ENCODE results near the gene LARP7. TPM values are rescaled to one million over a fixed set of nuclear protein-coding genes. Genes with fewer than 3 reads are reported as not detected.

Gene LARP7
- total RNA-seq, 1 donor from 2014 or later: 33.9 TPM

DNA sequence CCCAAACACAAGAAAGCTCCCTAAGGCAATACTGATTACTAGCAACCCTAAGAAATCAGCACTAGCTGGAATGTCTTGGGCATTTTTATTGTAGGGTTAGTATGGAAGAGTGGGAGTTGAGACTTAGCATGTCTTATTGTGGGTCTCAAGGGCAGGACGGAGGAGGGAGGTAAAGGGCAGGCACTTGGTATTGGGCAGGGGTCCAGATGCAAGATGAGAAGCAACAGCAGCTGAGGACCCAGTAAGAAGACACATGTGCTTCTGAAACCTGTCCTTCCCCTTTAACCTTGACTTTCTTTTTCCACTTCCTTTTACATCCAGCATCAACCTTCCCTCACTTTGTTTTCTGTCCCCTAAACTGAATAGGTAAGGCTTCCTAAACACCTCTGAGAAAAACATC is 37.4 kb downstream of the LARP7 start:
- no peak overlapping the region for H2AFZ ChIP-seq (ENCODE audit: low read depth, low read length)
- TF ChIP-seq, protein P1, sequence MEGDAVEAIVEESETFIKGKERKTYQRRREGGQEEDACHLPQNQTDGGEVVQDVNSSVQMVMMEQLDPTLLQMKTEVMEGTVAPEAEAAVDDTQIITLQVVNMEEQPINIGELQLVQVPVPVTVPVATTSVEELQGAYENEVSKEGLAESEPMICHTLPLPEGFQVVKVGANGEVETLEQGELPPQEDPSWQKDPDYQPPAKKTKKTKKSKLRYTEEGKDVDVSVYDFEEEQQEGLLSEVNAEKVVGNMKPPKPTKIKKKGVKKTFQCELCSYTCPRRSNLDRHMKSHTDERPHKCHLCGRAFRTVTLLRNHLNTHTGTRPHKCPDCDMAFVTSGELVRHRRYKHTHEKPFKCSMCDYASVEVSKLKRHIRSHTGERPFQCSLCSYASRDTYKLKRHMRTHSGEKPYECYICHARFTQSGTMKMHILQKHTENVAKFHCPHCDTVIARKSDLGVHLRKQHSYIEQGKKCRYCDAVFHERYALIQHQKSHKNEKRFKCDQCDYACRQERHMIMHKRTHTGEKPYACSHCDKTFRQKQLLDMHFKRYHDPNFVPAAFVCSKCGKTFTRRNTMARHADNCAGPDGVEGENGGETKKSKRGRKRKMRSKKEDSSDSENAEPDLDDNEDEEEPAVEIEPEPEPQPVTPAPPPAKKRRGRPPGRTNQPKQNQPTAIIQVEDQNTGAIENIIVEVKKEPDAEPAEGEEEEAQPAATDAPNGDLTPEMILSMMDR (IDR thresholded peaks at IDR 0.05; ENCODE audit: insufficient read depth, low read depth, low read length): no peak
- no peak for TF ChIP-seq EZH2 (IDR thresholded peaks at IDR 0.05; ENCODE audit: insufficient read depth, low read length)
- H3K27ac Mint-ChIP-seq (ENCODE audit: unreplicated experiment): no peak overlapping the region
- H3K27ac ChIP-seq (ENCODE audit: low read depth, low read length): no peak overlapping the region
- H3K4me3 Mint-ChIP-seq (ENCODE audit: unreplicated experiment): no peak overlapping the region
- no peaks in the 10 kb centered on the region for H3K27me3 Mint-ChIP-seq (ENCODE audit: low read depth, unreplicated experiment)
- H3K36me3 Mint-ChIP-seq (ENCODE audit: low read depth, unreplicated experiment): no peaks in the 10 kb centered on the region
- H3K4me2 ChIP-seq (ENCODE audit: low read length): no peak overlapping the region
- H3K9me3 Mint-ChIP-seq (ENCODE audit: unreplicated experiment): no peaks in the 10 kb centered on the region
- no peak overlapping the region for H3K4me3 ChIP-seq (ENCODE audit: insufficient read depth, low read depth, low read length)
- no peak for FAIRE-seq
- H3K79me2 ChIP-seq (ENCODE audit: insufficient read depth, low read length): no peaks in the 10 kb centered on the region
- no peaks in the 10 kb centered on the region for H3K36me3 ChIP-seq (ENCODE audit: insufficient read depth, low read length)
- H3K27me3 ChIP-seq (ENCODE audit: insufficient read depth, low read length): no peaks in the 10 kb centered on the region
- H3K9ac ChIP-seq (ENCODE audit: low read length): no peak overlapping the region
- no peaks in the 10 kb centered on the region for H4K20me1 ChIP-seq (ENCODE audit: insufficient read depth, low read length)
- no peaks in the 10 kb centered on the region for H3K9me3 ChIP-seq (ENCODE audit: insufficient read depth, low read depth, low read length)
- no peak for DNase-seq (ENCODE audit: low read depth)
- no peaks in the 10 kb centered on the region for H3K4me1 ChIP-seq (ENCODE audit: insufficient read depth, low read length)
- H3K4me1 Mint-ChIP-seq (ENCODE audit: low read depth, unreplicated experiment): no peaks in the 10 kb centered on the region

DNA sequence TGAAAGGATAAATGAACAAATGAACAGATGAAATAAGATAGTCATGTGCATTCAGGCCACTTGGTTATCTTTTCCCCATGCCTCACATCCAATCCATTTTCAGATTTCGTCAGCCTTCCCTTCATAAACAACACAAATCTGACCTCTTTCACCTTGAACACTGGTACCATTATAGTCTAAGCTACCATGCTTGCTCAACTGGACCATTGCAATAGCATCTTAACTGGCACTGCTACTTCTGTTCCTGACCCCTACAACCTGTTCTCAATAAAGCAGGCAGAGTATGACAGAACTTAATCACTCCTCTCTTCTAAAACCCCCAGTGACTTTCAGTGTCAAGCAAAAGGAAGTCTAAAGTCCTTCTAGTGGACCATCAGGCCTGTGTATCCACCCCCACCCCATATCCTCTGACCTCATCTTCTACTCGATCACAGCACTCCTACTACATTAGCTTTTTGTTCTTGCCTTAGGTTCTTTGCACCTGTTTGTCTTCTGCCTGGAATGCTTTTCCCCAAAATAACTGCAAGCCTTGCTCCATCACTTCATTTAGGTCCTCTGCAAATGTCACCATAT is 40.7 kb downstream of the LARP7 start:
- Histone ChIP-seq H3K4me3 (ENCODE audit: insufficient read depth, low read depth, low read length) (no peak overlapping the region), H2AFZ (ENCODE audit: low read depth, low read length) (no peak overlapping the region), H3K4me1 (ENCODE audit: insufficient read depth, low read length) (no peaks in the 10 kb centered on the region), H3K27me3 (ENCODE audit: insufficient read depth, low read length) (no peaks in the 10 kb centered on the region), H3K9ac (ENCODE audit: low read length) (no peak overlapping the region), H3K4me2 (ENCODE audit: low read length) (no peak overlapping the region), H3K36me3 (ENCODE audit: insufficient read depth, low read length) (no peaks in the 10 kb centered on the region), H3K9me3 (ENCODE audit: insufficient read depth, low read depth, low read length) (no peaks in the 10 kb centered on the region), H3K79me2 (ENCODE audit: insufficient read depth, low read length) (no peaks in the 10 kb centered on the region), H3K27ac (ENCODE audit: low read depth, low read length) (no peak overlapping the region), H4K20me1 (ENCODE audit: insufficient read depth, low read length) (no peaks in the 10 kb centered on the region)
- Mint-ChIP-seq H3K4me1 (ENCODE audit: low read depth, unreplicated experiment) (no peaks in the 10 kb centered on the region), H3K36me3 (ENCODE audit: low read depth, unreplicated experiment) (no peaks in the 10 kb centered on the region), H3K27ac (ENCODE audit: unreplicated experiment) (no peak overlapping the region), H3K27me3 (ENCODE audit: low read depth, unreplicated experiment) (no peaks in the 10 kb centered on the region), H3K9me3 (ENCODE audit: unreplicated experiment) (no peaks in the 10 kb centered on the region), H3K4me3 (ENCODE audit: unreplicated experiment) (no peak overlapping the region)
- no peak for TF ChIP-seq EZH2 (IDR thresholded peaks at IDR 0.05; ENCODE audit: insufficient read depth, low read length)
- TF ChIP-seq, protein P1 (IDR thresholded peaks at IDR 0.05; ENCODE audit: insufficient read depth, low read depth, low read length): no peak
- FAIRE-seq: no peak
- DNase-seq (ENCODE audit: low read depth): no peak

DNA sequence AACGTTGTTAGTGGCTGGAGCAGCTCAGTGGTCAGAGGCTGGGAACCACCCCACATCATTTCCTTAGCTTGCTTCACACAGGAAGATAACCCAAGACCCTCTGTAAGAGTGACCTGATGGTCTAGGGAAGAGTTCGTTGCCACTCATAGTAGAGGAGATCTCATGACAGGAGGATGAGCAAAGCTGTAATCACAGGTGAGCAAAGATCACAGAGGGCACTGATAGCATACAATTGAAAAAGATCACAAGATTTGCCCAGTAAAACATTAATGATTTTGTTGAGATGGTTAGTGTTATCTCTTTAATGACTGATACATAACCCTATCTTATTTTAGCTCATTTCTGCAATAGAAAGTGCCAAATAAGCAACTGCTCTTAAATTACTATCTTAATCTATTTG is 44.1 kb downstream of the LARP7 start:
- no peaks in the 10 kb centered on the region for H3K36me3 Mint-ChIP-seq (ENCODE audit: low read depth, unreplicated experiment)
- no peaks in the 10 kb centered on the region for H3K36me3 ChIP-seq (ENCODE audit: insufficient read depth, low read length)
- H3K9me3 Mint-ChIP-seq (ENCODE audit: unreplicated experiment): no peaks in the 10 kb centered on the region
- no peaks in the 10 kb centered on the region for H4K20me1 ChIP-seq (ENCODE audit: insufficient read depth, low read length)
- no peaks in the 10 kb centered on the region for H3K27me3 ChIP-seq (ENCODE audit: insufficient read depth, low read length)
- no peaks in the 10 kb centered on the region for H3K27me3 Mint-ChIP-seq (ENCODE audit: low read depth, unreplicated experiment)
- no peak overlapping the region for H3K4me3 ChIP-seq (ENCODE audit: insufficient read depth, low read depth, low read length)
- no peaks in the 10 kb centered on the region for H3K79me2 ChIP-seq (ENCODE audit: insufficient read depth, low read length)
- H3K9ac ChIP-seq (ENCODE audit: low read length): no peak overlapping the region
- no peak for DNase-seq (ENCODE audit: low read depth)
- no peak overlapping the region for H3K27ac Mint-ChIP-seq (ENCODE audit: unreplicated experiment)
- no peaks in the 10 kb centered on the region for H3K4me1 Mint-ChIP-seq (ENCODE audit: low read depth, unreplicated experiment)
- H2AFZ ChIP-seq (ENCODE audit: low read depth, low read length): no peak overlapping the region
- no peak overlapping the region for H3K4me2 ChIP-seq (ENCODE audit: low read length)
- TF ChIP-seq, protein P1 (IDR thresholded peaks at IDR 0.05; ENCODE audit: insufficient read depth, low read depth, low read length): no peak
- TF ChIP-seq EZH2 (IDR thresholded peaks at IDR 0.05; ENCODE audit: insufficient read depth, low read length): no peak
- no peaks in the 10 kb centered on the region for H3K9me3 ChIP-seq (ENCODE audit: insufficient read depth, low read depth, low read length)
- H3K4me1 ChIP-seq (ENCODE audit: insufficient read depth, low read length): no peaks in the 10 kb centered on the region
- no peak for FAIRE-seq
- H3K27ac ChIP-seq (ENCODE audit: low read depth, low read length): no peak overlapping the region
- no peak overlapping the region for H3K4me3 Mint-ChIP-seq (ENCODE audit: unreplicated experiment)

Data from astrocyte (in vitro differentiated cells and primary cell).